D341Med (cell line): ENCODE results near the gene RANBP17.
"Not testable (repeated sequence)": the region's sequence is repeated elsewhere in the genome, so short reads cannot be mapped to it uniquely, and the experiment has no call there.

ENCODE experiments used
- DNase-seq: peaks from one replicate; pipeline ENCODE4 v3.0.0; 2012; ENCODE audit warnings: low spot score

Gene RANBP17

GRCh38 chr5:170867825-170868224 lies 6.0 kb downstream of the RANBP17 start:
- DNase-seq: no peak

GRCh38 chr5:170870390-170870789 lies 8.6 kb downstream of the RANBP17 start:
- not testable (repeated sequence) for DNase-seq

GRCh38 chr5:170874017-170874416 lies 12.2 kb downstream of the RANBP17 start:
- no peak for DNase-seq

- no peak for DNase-seq
Measured at GRCh38 chr5:170875811-170876210, 14.0 kb downstream of the RANBP17 start.

- DNase-seq: no peak
Measured at GRCh38 chr5:170880084-170880483, 18.3 kb downstream of the RANBP17 start.

GRCh38 chr5:170882345-170882744 lies 20.5 kb downstream of the RANBP17 start:
- DNase-seq: no peak

GRCh38 chr5:170885256-170885655 lies 23.4 kb downstream of the RANBP17 start:
- no peak for DNase-seq

GRCh38 chr5:170885809-170886208 lies 24.0 kb downstream of the RANBP17 start:
- no peak for DNase-seq

GRCh38 chr5:170886210-170886894 lies 24.5 kb downstream of the RANBP17 start:
- no peak for DNase-seq

GRCh38 chr5:170892196-170892595 lies 30.4 kb downstream of the RANBP17 start:
- no peak for DNase-seq

GRCh38 chr5:170894665-170895064 lies 32.8 kb downstream of the RANBP17 start:
- no peak for DNase-seq

GRCh38 chr5:170896779-170897178 lies 35.0 kb downstream of the RANBP17 start:
- peak; percentile 42 for DNase-seq

- DNase-seq: no peak
Measured at GRCh38 chr5:170903075-170903474, 41.3 kb downstream of the RANBP17 start.

- no peak for DNase-seq
Measured at GRCh38 chr5:170907758-170908157, 45.9 kb downstream of the RANBP17 start.

GRCh38 chr5:170913573-170913972 lies 51.8 kb downstream of the RANBP17 start:
- no peak for DNase-seq

- DNase-seq: no peak
Measured at GRCh38 chr5:170917113-170917512, 55.3 kb downstream of the RANBP17 start.

GRCh38 chr5:170920196-170920595 lies 58.4 kb downstream of the RANBP17 start:
- DNase-seq: no peak

- not testable (repeated sequence) for DNase-seq
Measured at GRCh38 chr5:170922331-170922730, 60.5 kb downstream of the RANBP17 start.

- DNase-seq: no peak
Measured at GRCh38 chr5:170923910-170924620, 62.2 kb downstream of the RANBP17 start.

- not testable (repeated sequence) for DNase-seq
Measured at GRCh38 chr5:170935534-170936218, 73.9 kb downstream of the RANBP17 start.

GRCh38 chr5:170937072-170937471 lies 75.3 kb downstream of the RANBP17 start:
- DNase-seq: no peak

GRCh38 chr5:170937914-170938313 lies 76.1 kb downstream of the RANBP17 start:
- no peak for DNase-seq

GRCh38 chr5:170939178-170939577 lies 77.4 kb downstream of the RANBP17 start:
- no peak for DNase-seq
